ENCODE results near the gene HP1BP3. TPM values are rescaled to one million over a fixed set of nuclear protein-coding genes. Genes with fewer than 3 reads are reported as not detected.

HP1BP3 gene
- total RNA-seq, 1 experiment from 2014 or later, result 175 TPM

DNA sequence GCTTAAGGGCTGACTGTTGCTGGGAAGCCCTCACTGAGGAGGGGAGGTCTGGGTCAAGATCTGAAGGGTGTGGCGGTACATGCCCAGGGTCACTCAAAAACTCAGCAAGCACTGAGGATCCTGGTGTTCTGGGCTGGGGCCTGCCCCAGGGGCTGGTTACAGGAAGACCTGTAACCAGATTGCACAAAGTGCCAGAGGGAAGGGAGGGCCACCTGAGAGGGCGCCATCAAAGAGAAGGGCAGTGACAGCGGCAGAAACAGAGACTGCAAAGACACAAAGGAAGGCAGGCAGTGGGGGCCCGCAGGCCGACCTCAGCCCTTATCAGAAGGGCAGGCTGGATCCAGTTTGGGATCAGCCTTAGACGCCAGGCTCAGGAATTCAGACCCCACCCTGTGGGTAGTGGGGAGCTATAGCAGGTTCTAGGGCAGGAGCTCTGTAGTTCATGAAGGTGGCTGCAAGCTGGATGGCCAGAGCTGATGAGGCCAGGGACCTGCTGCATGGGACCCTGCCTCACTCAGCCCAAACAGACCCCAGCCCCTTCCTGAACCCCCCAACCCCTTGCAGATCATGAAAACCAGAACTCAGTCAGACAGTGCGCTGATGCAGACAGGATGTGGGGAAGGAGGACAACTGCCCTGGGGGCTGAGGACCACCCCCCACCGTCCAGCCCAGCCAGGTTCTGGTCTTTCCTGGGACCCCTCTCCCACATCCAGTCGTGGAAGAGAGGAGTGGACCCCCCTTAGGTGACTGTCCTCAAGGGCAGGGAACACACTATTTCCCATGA is 58.5 kb downstream of the HP1BP3 start:
- Histone ChIP-seq H3K4me2 (ENCODE audit: low read depth, low read length, poor library complexity, severe bottlenecking) (no peak overlapping the region), H4K20me1 (ENCODE audit: insufficient read depth, low read depth, low read length) (peaks cover 9% of the 10 kb centered on the region; the same call in 1 of the 2 replicates), H3K4me1 (ENCODE audit: low read length) (peaks cover 9% of the 10 kb centered on the region), H3K27ac (ENCODE audit: low read length) (no peak overlapping the region), H3K4me3 (ENCODE audit: low read length) (no peak overlapping the region), H3K27me3 (ENCODE audit: low read length) (no peaks in the 10 kb centered on the region), H3K9me3 (ENCODE audit: low read length) (no peaks in the 10 kb centered on the region), H3K36me3 (ENCODE audit: insufficient read depth, low read length) (no peaks in the 10 kb centered on the region), H3K9ac (ENCODE audit: low read length) (no peak overlapping the region), H3K9me2 (replicated peaks; ENCODE audit: insufficient read depth, low read length) (no peaks in the 10 kb centered on the region), H2AFZ (ENCODE audit: low read length) (no peak overlapping the region), H3K79me2 (ENCODE audit: low read length) (no peaks in the 10 kb centered on the region)
- DNase-seq, result no peak

DNA sequence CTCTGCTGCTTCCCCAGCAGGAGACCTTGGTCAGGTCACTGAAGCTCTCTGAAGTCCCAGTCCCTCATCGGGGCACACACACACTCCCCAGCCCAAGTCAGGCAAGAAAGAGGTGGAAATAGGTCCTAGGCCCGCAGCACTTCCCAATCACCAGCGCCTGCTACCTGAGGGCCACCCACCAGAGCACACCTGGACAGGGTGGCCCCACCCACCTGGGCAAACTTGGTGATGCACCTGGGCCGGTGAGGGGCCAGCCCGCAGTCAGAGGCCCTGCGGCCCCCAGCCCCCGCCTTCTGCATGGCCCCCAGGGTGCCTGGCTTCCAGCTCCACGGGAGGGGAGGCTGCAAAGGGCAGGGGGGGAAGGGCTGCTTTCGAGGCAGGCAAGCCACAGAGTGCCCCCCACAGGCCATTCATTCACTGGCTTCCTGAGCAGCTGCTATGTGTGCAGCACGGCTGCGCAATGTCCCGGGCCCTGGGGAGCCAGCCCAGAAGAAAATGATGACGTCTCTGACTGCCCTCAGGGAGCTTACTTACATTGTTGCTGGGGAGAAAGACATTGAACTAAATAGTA is 59.3 kb downstream of the HP1BP3 start:
- Histone ChIP-seq H3K79me2 (ENCODE audit: low read length) (no peaks in the 10 kb centered on the region), H4K20me1 (ENCODE audit: insufficient read depth, low read depth, low read length) (peaks cover 9% of the 10 kb centered on the region; the same call in 1 of the 2 replicates), H3K27me3 (ENCODE audit: low read length) (no peaks in the 10 kb centered on the region), H3K9me2 (replicated peaks; ENCODE audit: insufficient read depth, low read length) (no peaks in the 10 kb centered on the region), H3K9ac (ENCODE audit: low read length) (no peak overlapping the region), H3K9me3 (ENCODE audit: low read length) (no peaks in the 10 kb centered on the region), H2AFZ (ENCODE audit: low read length) (no peak overlapping the region), H3K4me1 (ENCODE audit: low read length) (peaks cover 9% of the 10 kb centered on the region), H3K36me3 (ENCODE audit: insufficient read depth, low read length) (no peaks in the 10 kb centered on the region), H3K4me3 (ENCODE audit: low read length) (no peak overlapping the region), H3K4me2 (ENCODE audit: low read depth, low read length, poor library complexity, severe bottlenecking) (no peak overlapping the region), H3K27ac (ENCODE audit: low read length) (no peak overlapping the region)
- no peak for DNase-seq

DNA sequence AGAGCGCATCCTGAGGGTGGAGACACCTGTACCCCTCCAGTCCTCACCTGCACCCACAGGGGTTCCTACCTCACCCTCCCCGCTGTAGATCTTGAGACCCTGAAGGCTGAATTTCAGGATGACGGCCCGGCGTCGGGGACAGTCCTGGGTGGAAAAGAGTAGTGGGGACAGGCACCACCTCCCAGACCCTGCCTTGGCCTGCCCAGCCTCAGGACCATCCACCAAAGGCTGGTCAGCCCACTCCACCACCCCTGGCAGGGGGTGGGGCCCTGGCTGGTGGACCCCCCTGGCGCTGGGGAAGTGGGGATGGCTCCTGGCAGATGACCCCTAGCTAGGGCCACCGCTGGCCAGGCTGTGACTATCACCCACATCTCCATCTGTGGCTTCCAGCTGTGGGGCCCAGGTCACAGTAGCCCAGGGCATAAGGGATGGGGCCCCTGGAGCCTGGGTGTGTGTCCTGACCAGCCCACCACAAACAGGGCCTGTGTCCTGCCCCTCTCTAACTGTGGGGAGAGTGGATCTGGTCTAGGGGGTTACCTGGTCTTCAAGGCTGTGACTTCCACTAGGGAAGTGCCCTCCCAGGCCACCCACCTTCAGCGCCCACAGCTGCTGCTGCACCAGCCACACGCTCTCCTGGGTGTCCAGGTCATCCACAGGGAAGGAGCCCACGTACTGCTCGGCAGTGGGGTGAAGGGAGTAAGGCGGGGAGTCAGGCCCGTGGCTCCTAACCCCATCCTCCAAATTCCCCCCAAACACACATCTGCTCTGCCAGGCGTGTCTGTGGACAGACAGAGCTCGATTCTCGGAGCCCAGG is 60.0 kb downstream of the HP1BP3 start:
- no peak overlapping the region for H2AFZ ChIP-seq (ENCODE audit: low read length)
- peaks cover 9% of the 10 kb centered on the region; the same call in 1 of the 2 replicates for H4K20me1 ChIP-seq (ENCODE audit: insufficient read depth, low read depth, low read length)
- H3K4me2 ChIP-seq (ENCODE audit: low read depth, low read length, poor library complexity, severe bottlenecking), result no peak overlapping the region
- peaks cover 5% of the 10 kb centered on the region for H3K4me1 ChIP-seq (ENCODE audit: low read length)
- H3K9ac ChIP-seq (ENCODE audit: low read length), result no peak overlapping the region
- H3K27me3 ChIP-seq (ENCODE audit: low read length), result no peaks in the 10 kb centered on the region
- no peak overlapping the region for H3K27ac ChIP-seq (ENCODE audit: low read length)
- no peaks in the 10 kb centered on the region for H3K36me3 ChIP-seq (ENCODE audit: insufficient read depth, low read length)
- H3K9me2 ChIP-seq (replicated peaks; ENCODE audit: insufficient read depth, low read length), result no peaks in the 10 kb centered on the region
- no peaks in the 10 kb centered on the region for H3K9me3 ChIP-seq (ENCODE audit: low read length)
- no peaks in the 10 kb centered on the region for H3K79me2 ChIP-seq (ENCODE audit: low read length)
- no peak for DNase-seq
- no peak overlapping the region for H3K4me3 ChIP-seq (ENCODE audit: low read length)

DNA sequence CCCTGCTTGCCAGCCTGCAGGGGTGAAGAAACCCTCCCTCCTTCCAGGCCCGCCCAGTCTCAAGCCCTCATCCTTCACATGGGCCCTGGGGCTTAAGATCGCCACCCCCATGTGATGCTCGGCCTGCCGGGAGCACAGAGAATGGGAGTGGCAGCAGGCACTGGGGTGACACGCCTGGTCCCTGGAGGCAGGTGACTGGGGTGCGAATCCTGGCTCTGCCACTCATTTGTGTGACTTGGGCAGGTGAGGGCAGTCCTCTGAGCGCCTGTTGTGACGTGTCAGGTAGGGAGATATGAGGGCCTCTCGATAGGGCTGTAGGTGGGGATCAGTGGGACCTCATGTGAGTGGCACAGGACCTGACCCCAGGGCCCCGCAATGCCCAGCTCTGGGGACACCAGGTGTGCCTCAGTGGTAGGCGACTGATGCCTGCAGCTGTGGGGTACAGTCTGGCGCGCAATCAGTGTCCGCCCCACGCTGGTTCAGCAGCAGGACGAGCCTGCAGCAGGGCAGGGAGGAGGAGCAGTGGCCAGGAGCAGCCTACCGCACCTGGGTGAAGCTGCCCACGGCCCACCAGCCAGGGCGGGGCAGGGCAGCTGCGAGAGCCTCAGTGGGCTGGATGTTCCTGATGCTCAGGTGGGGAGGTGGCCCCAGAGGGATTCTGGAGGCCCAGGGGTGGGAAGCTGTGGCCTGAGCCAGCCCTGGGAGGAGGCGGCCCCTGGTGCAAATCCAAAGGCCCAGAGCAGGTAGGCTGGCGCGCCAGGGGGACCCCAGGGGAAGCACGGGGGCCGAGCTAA is 60.8 kb downstream of the HP1BP3 start:
- DNase-seq, result no peak
- Histone ChIP-seq H3K9ac (ENCODE audit: low read length) (no peak overlapping the region), H3K27me3 (ENCODE audit: low read length) (no peaks in the 10 kb centered on the region), H3K36me3 (ENCODE audit: insufficient read depth, low read length) (no peaks in the 10 kb centered on the region), H3K9me2 (replicated peaks; ENCODE audit: insufficient read depth, low read length) (no peaks in the 10 kb centered on the region), H3K9me3 (ENCODE audit: low read length) (no peaks in the 10 kb centered on the region), H3K4me2 (ENCODE audit: low read depth, low read length, poor library complexity, severe bottlenecking) (no peak overlapping the region), H3K79me2 (ENCODE audit: low read length) (no peaks in the 10 kb centered on the region), H4K20me1 (ENCODE audit: insufficient read depth, low read depth, low read length) (peaks cover 8% of the 10 kb centered on the region; the same call in 1 of the 2 replicates), H3K4me3 (ENCODE audit: low read length) (no peak overlapping the region), H2AFZ (ENCODE audit: low read length) (no peak overlapping the region), H3K27ac (ENCODE audit: low read length) (no peak overlapping the region), H3K4me1 (ENCODE audit: low read length) (peaks cover 1% of the 10 kb centered on the region)

DNA sequence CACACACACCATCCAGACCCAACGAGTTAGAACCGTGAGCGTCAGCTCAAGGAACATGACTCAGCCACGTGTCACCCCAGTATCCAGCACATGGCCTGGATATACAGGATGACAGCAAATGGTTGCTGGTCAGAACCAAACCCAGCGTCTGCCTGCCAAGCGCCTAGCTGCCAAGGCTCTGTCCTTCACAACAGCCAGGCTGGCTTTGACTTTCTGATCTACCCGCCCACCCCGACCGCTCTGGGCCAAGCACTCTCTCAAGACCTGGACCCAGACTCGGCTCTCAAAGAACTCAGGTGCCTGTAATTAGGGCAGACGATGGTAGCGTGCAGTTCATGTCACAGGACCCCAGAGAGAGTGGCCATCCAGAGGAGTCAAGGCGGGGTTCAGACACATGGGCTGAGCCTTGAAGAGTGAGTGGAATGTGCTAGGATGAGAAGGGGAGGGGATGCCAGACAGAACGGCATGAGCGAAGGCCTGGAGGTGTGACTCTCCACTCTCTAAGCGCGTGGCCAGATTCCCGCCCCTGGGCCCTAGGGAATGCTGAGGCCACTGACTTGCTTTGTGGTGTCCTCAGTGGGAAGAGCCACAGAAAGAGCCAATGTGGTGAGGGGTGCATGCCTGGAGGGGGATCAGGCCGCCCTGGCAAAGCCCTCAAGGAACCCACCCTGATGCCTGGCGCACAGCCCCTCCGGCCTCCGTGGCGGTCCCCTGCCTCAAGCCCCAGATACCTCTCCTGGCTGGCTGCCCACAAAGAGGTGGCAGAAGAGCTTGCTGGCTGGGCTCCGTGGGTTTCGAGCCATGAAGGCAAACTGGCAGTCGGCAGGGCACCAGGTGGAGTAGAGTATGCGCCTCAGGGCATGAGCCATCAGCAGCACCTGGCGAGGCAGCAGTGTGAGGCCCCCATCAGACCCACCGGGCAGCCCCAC is 61.7 kb downstream of the HP1BP3 start:
- no peak overlapping the region for H3K4me2 ChIP-seq (ENCODE audit: low read depth, low read length, poor library complexity, severe bottlenecking)
- H3K36me3 ChIP-seq (ENCODE audit: insufficient read depth, low read length), result no peaks in the 10 kb centered on the region
- no peaks in the 10 kb centered on the region for H3K79me2 ChIP-seq (ENCODE audit: low read length)
- DNase-seq, result no peak
- no peaks in the 10 kb centered on the region for H3K4me1 ChIP-seq (ENCODE audit: low read length)
- H2AFZ ChIP-seq (ENCODE audit: low read length), result no peak overlapping the region
- H3K9ac ChIP-seq (ENCODE audit: low read length), result no peak overlapping the region
- H3K9me2 ChIP-seq (replicated peaks; ENCODE audit: insufficient read depth, low read length), result no peaks in the 10 kb centered on the region
- H3K27ac ChIP-seq (ENCODE audit: low read length), result no peak overlapping the region
- no peak overlapping the region for H3K4me3 ChIP-seq (ENCODE audit: low read length)
- H4K20me1 ChIP-seq (ENCODE audit: insufficient read depth, low read depth, low read length), result peaks cover 3% of the 10 kb centered on the region; the same call in 1 of the 2 replicates
- no peaks in the 10 kb centered on the region for H3K9me3 ChIP-seq (ENCODE audit: low read length)
- H3K27me3 ChIP-seq (ENCODE audit: low read length), result no peaks in the 10 kb centered on the region

DNA sequence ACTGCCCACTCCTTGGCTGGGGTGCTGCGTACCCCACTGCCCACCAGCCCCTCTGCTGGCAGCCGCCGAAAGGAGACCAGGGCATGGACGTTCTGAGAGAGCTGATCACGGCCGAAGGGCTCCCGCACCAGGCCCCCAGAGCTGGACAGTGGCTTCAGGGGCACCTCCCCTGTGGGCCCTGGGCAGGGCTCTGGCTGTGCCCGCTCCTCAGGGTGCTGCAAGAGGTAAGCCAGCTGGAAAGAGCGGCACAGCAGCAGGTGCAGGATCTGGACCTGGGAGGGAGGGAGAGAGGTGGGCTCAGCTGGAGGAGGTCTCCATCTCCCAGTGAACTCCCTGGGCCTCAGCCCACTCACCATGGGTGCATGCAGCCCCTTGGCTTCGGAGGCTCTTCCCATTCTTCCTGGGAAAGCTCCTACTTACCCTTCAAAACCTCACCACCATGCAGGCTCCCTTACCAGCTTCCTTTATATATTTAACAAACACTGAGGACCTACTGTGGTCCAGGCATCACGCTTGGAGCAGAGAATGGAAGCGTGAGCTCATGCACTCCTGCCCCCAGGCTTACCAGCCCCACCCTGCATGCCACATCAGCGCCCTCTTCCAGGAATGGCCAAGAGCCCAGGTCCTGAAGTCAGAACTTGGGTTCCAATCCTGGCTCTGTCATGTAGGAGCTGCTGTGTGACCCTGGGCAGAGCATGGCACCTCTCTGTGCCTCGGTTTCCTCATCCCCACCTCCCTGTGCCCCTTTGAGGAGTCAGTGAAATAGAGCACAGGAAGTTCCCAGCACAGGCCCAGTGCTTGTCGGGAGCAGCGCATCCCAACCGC is 62.5 kb downstream of the HP1BP3 start:
- H3K27me3 ChIP-seq (ENCODE audit: low read length), result no peaks in the 10 kb centered on the region
- H3K36me3 ChIP-seq (ENCODE audit: insufficient read depth, low read length), result no peaks in the 10 kb centered on the region
- no peak overlapping the region for H2AFZ ChIP-seq (ENCODE audit: low read length)
- H3K27ac ChIP-seq (ENCODE audit: low read length), result no peak overlapping the region
- H3K4me2 ChIP-seq (ENCODE audit: low read depth, low read length, poor library complexity, severe bottlenecking), result no peak overlapping the region
- no peaks in the 10 kb centered on the region for H3K79me2 ChIP-seq (ENCODE audit: low read length)
- H3K4me3 ChIP-seq (ENCODE audit: low read length), result no peak overlapping the region
- no peaks in the 10 kb centered on the region for H3K9me2 ChIP-seq (replicated peaks; ENCODE audit: insufficient read depth, low read length)
- no peak overlapping the region for H3K9ac ChIP-seq (ENCODE audit: low read length)
- H3K9me3 ChIP-seq (ENCODE audit: low read length), result no peaks in the 10 kb centered on the region
- H4K20me1 ChIP-seq (ENCODE audit: insufficient read depth, low read depth, low read length), result no peaks in the 10 kb centered on the region
- H3K4me1 ChIP-seq (ENCODE audit: low read length), result no peaks in the 10 kb centered on the region
- DNase-seq, result no peak

Measured in Karpas-422 (cell line).